Hepatic stellate cell (primary cell): ENCODE measurements around the gene CDC42BPA.

Source experiments
- DNase-seq: peaks from one replicate; pipeline ENCODE4 v3.0.0; 2011; ENCODE audit warnings: low spot score

CDC42BPA gene

DNA sequence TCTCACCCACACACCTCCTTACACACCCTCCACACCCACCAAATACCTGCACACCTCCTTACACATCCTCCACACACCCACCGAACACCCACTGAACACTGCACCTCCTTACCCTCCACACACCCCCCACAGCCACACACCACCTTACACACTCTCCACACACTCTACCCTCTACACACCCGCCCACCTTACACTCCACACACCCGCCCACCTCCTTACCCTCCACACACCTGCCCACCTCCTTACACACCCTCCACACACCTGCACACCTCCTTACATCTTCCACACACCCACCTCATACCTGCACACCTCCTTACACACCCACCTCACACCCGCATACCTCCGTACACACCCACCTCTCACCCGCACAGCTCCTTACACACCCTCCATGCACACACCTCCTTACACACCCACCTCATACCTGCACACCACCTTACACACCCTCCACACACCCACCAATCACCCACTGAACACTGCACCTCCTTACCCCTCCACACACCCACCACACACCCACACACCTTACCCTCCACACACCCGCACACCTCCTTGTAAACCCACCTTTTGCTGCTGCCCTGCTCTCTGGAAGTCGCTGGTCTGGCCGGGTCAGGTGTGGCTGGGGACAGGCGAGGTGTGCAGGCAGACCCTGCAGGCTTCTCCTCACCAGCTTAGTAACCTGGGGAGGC lies 339.7 kb downstream of the CDC42BPA start:
- DNase-seq: no peak

DNA sequence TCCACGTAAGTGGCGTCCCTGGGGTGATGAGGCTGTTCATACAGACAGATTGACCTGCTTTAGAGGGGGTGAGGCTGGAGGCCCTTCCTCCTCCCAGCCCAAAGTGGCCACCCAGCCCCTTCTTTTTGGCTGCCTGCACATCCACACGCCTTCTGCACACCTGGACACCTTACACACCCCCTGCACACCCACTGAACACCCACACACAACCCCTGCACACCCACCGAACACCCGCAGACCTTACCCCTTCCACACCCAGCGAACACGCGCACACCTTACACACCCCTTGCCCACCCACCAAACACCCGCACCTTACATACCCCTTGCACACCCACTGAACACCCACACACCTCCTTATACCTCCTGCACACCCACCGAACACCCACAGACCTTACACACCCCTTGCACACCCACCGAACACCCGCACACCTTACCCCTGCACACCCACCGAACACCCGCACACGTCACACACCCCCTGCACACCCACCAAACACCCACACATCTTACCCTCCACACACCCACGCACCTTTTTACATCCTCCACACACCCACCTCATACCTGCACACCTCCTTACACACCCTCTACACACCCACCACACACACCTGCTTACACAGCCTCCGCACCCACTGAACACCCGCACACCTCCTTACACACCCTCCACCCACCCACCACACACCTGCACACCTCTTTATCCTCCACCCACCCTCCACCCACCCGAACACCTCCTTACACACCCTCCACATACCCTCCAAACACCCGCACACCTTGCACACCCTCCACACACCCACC lies 340.5 kb downstream of the CDC42BPA start:
- no peak for DNase-seq

DNA sequence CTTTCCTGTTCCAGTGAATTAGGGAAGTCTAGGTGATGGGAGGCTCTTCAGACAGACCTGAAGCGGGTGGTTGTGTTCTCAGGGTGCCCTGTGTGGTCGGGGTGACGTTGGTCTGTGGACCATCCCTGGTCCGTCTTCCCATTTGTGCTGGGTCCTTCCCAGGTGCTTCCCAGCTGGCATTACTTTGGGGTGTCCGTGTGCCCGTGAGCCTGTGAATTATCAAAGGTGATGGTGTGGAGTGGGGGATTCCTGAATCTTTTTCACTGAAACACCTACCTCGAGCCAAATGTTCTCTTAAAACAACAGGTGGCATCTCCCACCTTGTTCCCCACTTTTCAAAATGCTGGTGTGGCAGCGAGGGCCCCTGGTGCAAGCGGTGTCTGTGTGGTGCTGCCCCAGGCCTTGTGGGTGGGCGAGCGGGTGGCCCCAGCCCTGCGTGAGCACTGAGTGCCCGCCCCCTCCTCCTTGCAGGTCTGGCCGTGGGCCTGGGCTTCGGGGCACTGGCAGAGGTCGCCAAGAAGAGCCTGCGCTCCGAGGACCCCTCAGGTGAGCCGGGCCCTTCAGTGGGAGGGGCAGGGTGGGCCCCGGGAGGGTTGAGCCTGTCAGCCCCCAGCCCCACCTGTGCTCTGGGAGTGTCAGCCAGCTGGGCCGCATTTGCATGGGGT lies 341.2 kb downstream of the CDC42BPA start:
- no peak for DNase-seq

DNA sequence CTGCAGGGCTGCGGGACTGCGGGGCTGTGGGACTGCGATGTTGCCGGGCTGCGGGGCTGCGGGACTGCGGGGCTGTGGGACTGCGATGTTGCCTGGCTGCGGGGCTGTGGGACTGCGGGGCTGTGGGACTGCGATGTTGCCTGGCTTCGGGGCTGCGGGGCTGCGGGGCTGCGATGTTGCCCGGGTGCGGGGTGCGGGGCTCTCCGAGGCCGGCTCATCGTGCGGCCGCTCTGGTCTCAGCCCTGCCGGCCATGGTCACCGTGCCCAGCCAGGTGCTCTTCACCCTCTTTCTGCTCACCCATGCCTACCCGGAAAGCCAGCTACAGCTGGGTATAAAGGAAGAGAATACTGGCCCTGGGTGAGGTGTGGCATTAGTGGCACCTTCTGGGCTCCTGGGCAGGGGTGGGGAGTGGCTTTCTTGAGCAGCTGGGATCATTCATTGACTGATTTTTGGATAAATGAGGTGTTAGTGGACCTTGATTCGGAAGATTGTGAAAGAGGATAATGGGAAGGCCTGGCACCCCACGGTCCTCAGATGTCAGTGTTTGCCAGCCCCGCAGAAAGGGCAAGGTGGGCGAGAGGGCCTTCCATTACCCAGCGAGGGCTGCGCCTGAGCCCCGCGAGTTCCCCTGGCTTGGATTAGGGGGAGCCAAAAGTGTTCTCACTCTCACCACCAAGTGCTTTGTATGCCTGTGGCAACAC lies 341.9 kb downstream of the CDC42BPA start:
- DNase-seq: no peak

DNA sequence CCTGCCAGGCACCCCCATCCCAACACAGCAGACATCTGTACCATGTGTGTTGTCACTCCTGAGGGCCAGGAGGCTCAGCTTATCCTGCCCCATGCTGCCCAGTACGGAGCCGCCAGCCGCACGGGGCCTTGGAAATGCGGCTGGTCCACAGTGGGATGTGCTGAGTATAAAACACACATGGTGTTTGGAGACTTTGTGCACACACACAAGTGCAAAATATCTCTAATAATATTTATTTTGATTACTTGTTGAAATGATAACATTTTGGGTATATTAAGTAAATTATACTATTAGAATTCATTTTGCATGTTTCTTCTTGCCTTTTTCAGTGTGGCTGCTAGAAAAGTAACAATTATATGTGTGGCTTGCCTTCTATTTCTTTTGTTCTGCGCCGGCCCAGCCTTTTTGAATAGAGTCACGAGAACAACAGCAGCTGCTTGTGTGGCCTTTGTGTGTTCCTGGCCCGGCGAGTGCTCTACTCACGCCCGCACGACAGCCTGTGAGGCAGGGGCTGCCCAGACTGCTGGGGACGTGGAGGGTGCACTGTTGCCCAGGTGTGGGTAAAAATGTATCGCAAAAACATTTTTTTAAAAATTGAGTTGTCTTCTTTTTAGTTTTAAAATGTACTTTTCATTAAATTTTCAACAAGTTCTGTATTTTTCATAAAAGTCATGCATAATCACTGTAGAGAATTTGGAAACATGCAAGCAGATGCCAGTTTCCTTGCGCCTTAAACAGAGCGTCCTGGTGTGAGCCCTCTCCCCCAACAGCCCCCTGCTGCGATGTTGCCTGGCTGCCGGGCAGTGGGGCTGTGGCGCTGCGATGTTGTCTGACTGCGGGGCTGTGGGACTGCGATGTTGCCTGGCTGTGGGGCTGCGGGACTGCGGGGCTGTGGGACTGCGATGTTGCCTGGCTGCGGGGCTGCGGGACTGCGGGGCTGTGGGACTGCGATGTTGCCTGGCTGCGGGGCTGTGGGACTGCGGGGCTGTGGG lies 342.7 kb downstream of the CDC42BPA start:
- no peak for DNase-seq

DNA sequence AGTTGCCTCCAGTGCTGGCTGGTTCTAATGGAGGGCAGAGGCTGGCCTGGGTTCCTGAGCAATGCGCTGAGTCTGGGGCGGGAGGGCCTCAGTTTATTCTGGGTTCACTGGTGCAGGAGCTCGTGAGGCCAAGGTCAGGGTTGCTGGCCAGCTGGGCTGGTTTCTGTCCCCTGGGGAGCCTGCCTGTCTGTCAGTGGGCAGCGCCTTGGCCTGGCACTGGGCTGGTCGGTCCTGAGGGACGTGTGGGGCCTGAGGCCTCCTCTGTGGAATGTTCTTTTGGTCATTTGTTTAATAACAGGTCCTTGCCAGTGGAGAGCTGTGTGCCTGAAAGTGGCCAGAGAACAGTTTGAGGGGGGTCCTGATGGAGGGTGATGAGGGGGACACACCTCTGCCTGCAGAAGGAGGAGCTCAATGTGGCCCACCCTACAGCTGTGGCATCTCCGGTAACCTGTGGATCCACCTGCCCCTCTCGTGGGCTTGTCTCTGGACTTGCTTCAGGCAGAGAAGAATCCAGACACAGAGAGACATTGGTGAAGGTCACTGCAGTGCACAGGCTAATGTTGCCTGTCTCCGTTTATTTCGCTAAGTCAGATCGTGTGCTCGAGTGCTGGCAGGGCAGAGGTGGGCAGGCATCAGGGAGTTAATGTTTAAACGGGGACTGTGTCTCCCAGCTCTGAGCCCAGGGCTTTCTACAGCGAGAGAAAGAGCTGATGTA lies 343.6 kb downstream of the CDC42BPA start:
- no peak for DNase-seq

DNA sequence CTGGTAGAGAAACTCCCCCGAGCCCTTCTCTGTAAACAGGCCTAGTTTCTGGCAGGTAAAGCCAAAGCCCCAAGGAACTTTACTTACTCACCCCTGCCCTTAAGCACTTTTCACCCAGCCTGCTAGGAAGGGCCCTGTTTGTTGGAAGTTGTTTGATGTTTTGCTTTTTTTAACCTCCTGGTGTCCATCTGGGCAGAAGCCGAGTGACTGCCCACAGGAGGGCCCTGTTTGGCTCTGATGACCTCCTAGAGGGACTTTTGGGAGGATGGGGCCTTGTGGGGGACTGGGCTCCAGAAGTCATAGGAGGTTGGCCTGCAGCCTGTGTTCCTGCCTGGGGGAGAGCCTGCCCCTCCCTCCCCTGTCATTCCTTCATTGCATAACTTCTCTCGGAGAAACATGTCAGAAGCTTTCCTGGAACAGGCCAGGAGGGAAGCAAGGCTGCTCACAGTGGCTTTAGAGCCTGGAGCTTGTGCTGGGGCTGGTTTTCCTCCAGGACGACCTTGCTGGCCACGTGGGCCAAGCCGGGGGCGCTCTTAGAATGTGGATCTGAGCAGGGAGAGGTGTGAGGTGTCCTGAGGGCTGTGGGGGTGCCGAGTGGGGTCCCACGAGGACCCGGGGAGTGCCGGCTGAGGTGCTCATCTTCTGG lies 344.3 kb downstream of the CDC42BPA start:
- peak; percentile 55 for DNase-seq

DNA sequence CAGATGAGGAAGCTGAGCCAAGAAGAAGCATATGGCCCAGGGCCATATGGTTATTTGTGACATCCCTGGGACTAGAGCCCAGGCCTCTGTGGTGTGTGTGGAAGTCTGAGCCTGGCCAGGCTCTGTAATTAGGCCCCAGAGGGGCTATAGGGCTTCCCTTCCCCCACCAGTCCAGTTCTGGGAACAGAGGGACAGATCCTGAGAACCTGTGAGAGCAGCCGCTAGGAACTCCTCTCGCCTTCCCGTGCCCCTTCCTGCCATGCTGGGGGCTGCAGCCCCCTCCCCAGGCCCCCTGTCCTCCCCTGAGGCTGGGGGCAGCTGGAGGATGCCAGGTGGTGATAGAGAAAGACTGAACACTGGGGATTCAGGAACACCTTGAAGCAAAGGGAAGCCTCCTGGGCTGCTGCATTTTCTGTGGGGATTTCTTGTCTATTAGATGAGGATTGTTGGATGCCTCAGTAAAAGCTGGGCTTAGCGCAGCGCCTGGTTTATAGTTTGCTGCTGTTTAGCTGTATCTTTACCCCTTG lies 344.9 kb downstream of the CDC42BPA start:
- no peak for DNase-seq

DNA sequence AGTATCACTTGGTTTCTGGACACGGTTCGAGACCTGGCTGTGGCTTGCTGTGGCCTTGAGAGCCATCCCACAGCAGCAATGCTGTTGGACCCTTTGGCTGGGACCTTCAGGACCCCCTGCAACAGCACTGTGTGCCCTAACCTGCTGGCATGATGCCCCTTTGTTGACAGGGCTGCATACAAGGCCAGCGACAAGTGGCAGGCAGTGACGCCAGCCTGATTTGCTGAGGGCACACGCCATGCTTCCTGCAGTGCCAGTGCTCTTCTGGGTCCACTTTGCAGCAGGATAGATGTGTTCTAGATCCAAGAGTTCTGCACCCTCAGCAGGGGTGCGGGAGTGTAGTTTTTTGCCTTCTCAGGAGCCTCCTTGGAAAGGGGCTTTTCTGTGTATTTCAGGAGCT lies 345.4 kb downstream of the CDC42BPA start:
- DNase-seq: no peak

DNA sequence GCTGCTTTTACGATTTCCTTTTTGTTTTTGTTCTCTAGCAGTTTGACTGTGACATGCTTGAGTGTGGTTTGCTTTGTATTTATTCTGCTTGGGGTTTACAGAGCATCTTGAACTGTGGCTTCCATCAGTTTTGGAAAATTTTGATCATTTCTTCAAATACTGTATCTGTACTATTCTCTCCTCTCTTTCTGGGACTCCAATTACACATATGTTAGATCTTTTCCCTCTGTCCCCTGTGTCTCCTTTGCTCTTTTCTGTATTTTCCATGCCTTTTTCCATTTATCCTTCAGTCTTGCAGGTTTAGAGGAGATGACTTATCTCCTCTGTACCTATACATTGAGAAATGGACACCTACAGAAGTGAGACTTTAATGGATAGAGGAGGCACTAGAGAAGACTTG lies 346.5 kb downstream of the CDC42BPA start:
- no peak for DNase-seq

DNA sequence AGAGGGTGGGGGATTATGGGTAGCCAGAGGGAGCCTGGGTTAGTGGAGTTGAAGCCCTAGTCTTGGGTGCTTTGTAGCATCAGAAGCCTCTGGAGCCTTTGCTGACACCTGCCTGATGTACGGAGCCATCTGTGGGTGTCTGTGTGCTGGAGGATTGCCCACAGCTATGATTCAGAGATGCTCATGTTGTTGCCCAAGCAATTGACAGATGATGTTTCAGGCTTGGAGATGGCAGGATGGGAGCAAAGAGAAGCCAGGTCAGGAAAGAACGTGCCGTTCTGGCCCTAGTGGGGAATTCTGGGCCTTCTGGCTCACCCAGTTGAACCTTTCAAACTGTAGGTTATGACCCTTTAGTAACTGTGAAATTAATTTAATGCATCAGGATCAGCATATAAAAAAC lies 350.6 kb downstream of the CDC42BPA start:
- DNase-seq: no peak

DNA sequence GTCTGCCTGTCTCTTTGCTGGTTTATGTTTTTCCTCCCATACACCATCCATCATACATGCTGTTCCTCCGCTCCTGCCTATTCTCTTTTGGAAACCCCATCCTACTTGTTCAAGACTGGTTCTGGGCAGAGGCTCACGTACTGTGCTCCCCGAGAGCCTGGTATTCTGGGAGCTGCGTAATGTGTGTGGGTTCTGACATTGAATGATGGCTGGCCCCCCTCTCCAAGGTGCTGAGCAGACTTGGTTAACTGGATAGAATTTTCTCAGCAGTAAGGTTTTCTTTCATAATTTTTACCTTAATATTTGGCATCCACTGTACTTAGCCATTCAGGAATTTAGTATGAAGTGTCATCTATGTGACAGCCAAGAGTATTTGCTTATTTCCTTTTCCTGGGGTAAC lies 351.6 kb downstream of the CDC42BPA start:
- no peak for DNase-seq

DNA sequence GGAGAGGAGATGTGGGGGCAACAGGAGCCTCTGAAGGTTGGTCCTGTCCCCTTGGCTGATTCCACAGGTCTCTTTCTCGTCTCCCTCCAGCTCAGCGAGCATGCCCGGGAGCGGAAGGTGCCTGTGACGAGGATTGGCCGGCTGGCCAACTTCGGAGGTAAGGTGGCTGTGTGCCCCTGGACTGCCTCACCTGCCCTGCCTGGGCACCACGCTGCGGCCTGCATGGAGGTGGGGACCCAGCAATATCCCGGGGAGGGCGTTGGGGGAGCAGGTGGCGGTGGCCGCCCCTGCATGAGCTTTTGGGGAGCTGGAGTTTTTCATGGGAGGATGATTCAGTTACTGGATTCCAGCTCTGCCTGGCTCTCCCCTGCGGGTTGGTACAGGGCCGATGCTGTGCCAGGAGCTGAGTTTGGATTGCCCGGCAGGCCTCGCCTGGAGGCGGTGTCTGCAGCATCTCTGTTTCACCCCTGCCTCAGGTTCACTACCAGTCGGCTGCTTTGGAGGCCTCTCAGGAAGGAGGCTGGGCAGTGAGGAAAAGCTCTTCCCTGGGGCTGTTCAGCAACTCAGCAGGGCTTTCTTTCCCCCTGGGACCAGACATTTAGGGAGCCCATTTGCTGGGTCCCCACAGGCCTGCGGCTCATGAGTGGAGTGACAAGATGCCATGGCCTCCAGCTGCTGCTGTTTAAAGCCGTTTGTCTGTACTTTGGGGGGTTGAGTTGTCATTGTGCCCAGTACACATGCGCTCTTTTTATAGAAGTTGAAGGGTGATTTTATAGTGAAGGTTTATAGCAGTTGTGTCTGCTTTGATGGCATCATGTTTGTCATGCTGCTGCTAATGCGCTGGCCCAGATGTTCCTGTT lies 352.5 kb downstream of the CDC42BPA start:
- no peak for DNase-seq

DNA sequence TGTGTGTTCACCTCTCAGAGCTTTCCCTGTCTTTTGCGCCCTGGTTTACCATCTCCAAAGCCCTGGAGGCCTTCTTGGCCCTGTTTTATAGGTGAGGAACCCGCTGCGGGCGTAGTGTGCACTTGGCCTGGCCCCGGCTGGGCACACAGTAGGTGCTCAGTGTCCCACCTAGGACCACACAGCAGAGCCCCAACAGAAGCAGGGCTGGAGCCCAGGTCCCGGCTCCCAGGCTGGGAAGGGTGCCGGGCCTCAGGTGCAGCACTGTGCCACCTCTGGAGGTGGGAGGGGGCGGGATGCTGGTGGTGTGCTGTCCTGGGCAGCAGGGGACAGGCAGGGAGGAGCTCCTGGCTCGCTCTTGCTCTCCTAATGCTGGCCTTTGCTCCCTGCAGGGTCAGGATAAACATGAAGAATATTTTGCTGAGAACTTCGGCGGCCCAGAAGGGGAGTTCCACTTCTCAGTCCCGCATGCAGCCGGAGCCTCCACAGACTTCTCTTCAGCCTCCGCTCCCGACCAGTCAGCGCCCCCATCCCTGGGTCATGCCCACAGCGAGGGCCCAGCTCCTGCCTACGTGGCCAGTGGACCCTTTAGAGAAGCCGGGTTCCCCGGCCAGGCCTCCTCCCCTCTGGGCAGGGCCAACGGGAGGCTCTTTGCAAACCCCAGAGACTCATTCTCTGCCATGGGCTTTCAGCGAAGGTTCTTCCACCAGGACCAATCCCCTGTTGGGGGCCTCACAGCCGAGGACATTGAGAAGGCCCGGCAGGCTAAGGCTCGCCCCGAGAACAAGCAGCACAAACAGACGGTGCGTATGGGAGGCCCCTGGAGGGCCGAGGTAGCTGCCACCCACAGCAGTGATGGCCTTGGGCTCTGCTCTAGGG lies 353.4 kb downstream of the CDC42BPA start:
- DNase-seq: no peak

DNA sequence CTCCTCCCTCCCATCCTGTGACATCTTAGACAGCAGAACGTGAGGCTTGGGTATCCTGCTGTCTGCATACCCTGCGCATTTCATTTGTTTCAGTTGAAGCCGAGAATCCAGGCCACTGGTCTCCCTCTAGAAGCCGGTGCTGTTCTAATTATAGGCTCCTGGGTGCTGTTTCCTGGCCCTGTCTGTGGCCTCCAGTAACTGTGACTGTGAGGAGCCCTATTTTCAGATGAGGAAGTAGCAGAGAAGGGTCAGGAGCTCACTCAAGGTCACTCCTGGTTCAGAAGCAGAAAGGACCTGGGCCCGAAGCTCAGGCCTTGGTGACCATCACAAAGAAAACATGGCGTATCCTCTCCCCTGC lies 354.2 kb downstream of the CDC42BPA start:
- no peak for DNase-seq

DNA sequence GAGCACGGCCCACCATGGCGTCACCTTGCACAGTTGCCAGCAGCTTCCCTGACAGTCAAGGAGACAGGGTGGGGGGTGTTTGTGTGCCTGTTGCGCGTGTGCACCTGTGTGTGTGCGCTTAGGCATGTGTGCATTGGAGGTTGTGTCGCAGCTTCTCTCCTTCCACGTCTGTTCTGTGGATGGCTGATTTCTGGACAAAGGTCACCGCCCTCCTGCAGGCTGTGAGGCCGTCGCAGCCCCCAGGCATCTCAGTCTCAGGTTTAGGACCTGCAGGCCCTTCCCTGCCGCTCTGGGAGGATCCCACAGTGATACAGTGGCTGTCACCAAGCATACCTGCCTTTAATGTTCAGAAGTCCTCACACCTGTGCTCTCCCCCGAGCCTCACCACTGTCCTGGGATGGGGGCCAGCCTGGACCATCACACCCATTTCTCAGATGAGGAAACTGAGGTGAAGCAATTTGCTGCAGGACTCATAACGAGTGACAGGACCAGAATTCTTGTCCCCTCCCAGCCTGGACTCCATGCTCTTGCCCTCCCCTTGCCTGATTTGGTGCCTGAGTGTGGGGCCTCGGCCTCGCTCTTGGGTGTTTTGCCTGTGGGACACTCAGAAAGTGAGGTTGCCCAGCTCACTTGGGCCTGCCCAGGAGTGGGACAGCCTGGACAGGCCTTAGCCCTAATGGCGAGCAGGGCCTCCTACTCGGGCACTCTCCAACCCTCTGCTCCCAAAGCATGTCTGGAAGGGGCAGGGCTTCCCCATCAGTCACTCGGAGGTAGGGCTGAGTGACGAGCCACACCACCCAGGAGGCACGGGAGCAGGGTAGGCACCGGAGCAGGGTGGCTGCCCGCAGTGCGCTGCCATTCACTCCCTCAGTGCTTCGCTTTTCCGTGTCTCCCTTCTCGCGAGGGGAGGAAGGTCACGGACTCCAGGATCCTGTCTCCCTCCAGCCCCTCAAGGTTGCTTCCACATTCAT lies 355.6 kb downstream of the CDC42BPA start:
- no peak for DNase-seq
